HG03565 (cell line): ENCODE measurements around the gene RAB40B.

Source experiments
- ATAC-seq: cut with Tn5 transposase; IDR thresholded peaks from one replicate; pipeline ENCODE4 v1.9.1; 2021; ENCODE audit warnings: mild to moderate bottlenecking, moderate library complexity; ENCODE audit not compliant: unreplicated experiment

RAB40B gene

GRCh38 chr17:82653651-82654528 lies 44.6 kb downstream of the RAB40B start:
- no peak for ATAC-seq

- no peak for ATAC-seq
These were observed 47.8 kb downstream of the RAB40B start for GRCh38 chr17:82650723-82651122.

GRCh38 chr17:82649501-82650261 lies 48.8 kb downstream of the RAB40B start:
- ATAC-seq: no peak

- no peak for ATAC-seq
These were observed 49.7 kb downstream of the RAB40B start for GRCh38 chr17:82648742-82649331.

GRCh38 chr17:82648165-82648668 lies 50.3 kb downstream of the RAB40B start, which contains the start of gene WDR45B:
Gene WDR45B, minus strand, starts transcription at chr17:82648444. Its CDS starts 104 bp downstream, at chr17:82648340.
- peak; percentile 70 for ATAC-seq

- ATAC-seq: peak; percentile 23
These were observed 50.8 kb downstream of the RAB40B start for GRCh38 chr17:82647593-82648164.

- ATAC-seq: no peak
These were observed 53.0 kb downstream of the RAB40B start for GRCh38 chr17:82645516-82645915.

- ATAC-seq: no peak
These were observed 54.4 kb downstream of the RAB40B start for GRCh38 chr17:82644148-82644547.

- no peak for ATAC-seq
These were observed 56.5 kb downstream of the RAB40B start for GRCh38 chr17:82642022-82642421.

- no peak for ATAC-seq
These were observed 58.5 kb downstream of the RAB40B start for GRCh38 chr17:82640036-82640435.

GRCh38 chr17:82639628-82640027 lies 58.9 kb downstream of the RAB40B start:
- no peak for ATAC-seq

GRCh38 chr17:82638183-82638773 lies 60.2 kb downstream of the RAB40B start:
- ATAC-seq: no peak

- ATAC-seq: no peak
These were observed 61.6 kb downstream of the RAB40B start for GRCh38 chr17:82636626-82637598.

GRCh38 chr17:82633343-82633742 lies 65.2 kb downstream of the RAB40B start:
- ATAC-seq: no peak

- no peak for ATAC-seq
These were observed 66.0 kb downstream of the RAB40B start for GRCh38 chr17:82632451-82632850.

- ATAC-seq: no peak
These were observed 67.0 kb downstream of the RAB40B start for GRCh38 chr17:82631544-82631943.

GRCh38 chr17:82630212-82630611 lies 68.3 kb downstream of the RAB40B start:
- no peak for ATAC-seq

GRCh38 chr17:82629748-82630147 lies 68.8 kb downstream of the RAB40B start:
- no peak for ATAC-seq

- ATAC-seq: no peak
These were observed 71.1 kb downstream of the RAB40B start for GRCh38 chr17:82627405-82627804.
